H9 (cell line): ENCODE measurements around the gene AKIRIN2. TPM values are rescaled to one million over a fixed set of nuclear protein-coding genes. Genes with fewer than 3 reads are reported as not detected.

Source experiments
- DNase-seq: peaks from one replicate; pipeline ENCODE4 v3.0.0-alpha.2; 2017
- H2AFZ ChIP-seq: one replicate; pipeline ENCODE4 v1.6.1; 2013; ENCODE audit warnings: mild to moderate bottlenecking, low read length, control low read depth, moderate library complexity
- H2AK5ac ChIP-seq: 2 replicates; pipeline ENCODE4 v1.6.1; 2013; ENCODE audit warnings: low read length, control low read depth, mixed read lengths; ENCODE audit not compliant: insufficient read length
- H2BK120ac ChIP-seq: one replicate; pipeline ENCODE4 v1.6.1; 2013; ENCODE audit warnings: low read depth, mild to moderate bottlenecking, low read length, control low read depth, inconsistent platforms; ENCODE audit not compliant: poor library complexity, severe bottlenecking
- H2BK12ac ChIP-seq: 2 replicates; pipeline ENCODE4 v1.6.1; 2013; ENCODE audit warnings: low read length, control low read depth, mixed read lengths, low read depth; ENCODE audit not compliant: insufficient read length
- H2BK15ac ChIP-seq: 2 replicates; pipeline ENCODE4 v1.6.1; 2013; ENCODE audit warnings: low read depth, low read length, control low read depth
- H2BK20ac ChIP-seq: one replicate; pipeline ENCODE4 v1.6.1; 2013; ENCODE audit warnings: low read depth, mild to moderate bottlenecking, low read length, control low read depth, inconsistent platforms; ENCODE audit not compliant: poor library complexity, severe bottlenecking
- H2BK5ac ChIP-seq: 2 replicates; pipeline ENCODE4 v1.6.1; 2013; ENCODE audit warnings: low read length, control low read depth, mixed read lengths; ENCODE audit not compliant: insufficient read length
- H3K14ac ChIP-seq: 2 replicates; pipeline ENCODE4 v1.6.1; 2013; ENCODE audit warnings: low read length, control low read depth; ENCODE audit not compliant: insufficient read depth
- H3K18ac ChIP-seq: 2 replicates; pipeline ENCODE4 v1.6.1; 2013; ENCODE audit warnings: low read depth, mild to moderate bottlenecking, mixed read lengths, low read length, control low read depth; ENCODE audit not compliant: insufficient read length
- H3K23ac ChIP-seq: 2 replicates; pipeline ENCODE4 v1.6.1; 2013; ENCODE audit warnings: low read length, control low read depth, mixed read lengths, low read depth; ENCODE audit not compliant: insufficient read length
- H3K23me2 ChIP-seq: 2 replicates; pipeline ENCODE4 v1.6.1; 2013; ENCODE audit warnings: low read depth, mild to moderate bottlenecking, mixed read lengths, low read length, control low read depth; ENCODE audit not compliant: insufficient read length, poor library complexity, severe bottlenecking
- H3K27ac ChIP-seq: 2 replicates; pipeline ENCODE4 v1.5.1; 2013; ENCODE audit warnings: low read length, control low read depth, mixed read lengths, low read depth; ENCODE audit not compliant: insufficient read length
- H3K27me3 ChIP-seq: 2 replicates; pipeline ENCODE4 v1.6.1; 2013; ENCODE audit warnings: low read length, control low read depth, inconsistent platforms; ENCODE audit not compliant: insufficient read depth
- H3K4ac ChIP-seq: 2 replicates; pipeline ENCODE4 v1.6.1; 2013; ENCODE audit warnings: low read depth, mild to moderate bottlenecking, control low read depth, inconsistent platforms, low read length, moderate library complexity
- H3K4me1 ChIP-seq: 2 replicates; pipeline ENCODE4 v1.6.1; 2013; ENCODE audit warnings: low read length, control low read depth, inconsistent platforms; ENCODE audit not compliant: insufficient read depth
- H3K4me2 ChIP-seq: 2 replicates; pipeline ENCODE4 v1.6.1; 2013; ENCODE audit warnings: low read length, control low read depth, mixed read lengths; ENCODE audit not compliant: insufficient read length, insufficient read depth
- H3K56ac ChIP-seq: 2 replicates; pipeline ENCODE4 v1.6.1; 2013; ENCODE audit warnings: low read depth, mild to moderate bottlenecking, mixed read lengths, low read length, control low read depth; ENCODE audit not compliant: insufficient read length
- H3K79me1 ChIP-seq: 2 replicates; pipeline ENCODE4 v1.6.1; 2013; ENCODE audit warnings: low read depth, mild to moderate bottlenecking, moderate library complexity, low read length, control low read depth, inconsistent platforms; ENCODE audit not compliant: insufficient read depth, poor library complexity, severe bottlenecking
- H3K79me2 ChIP-seq: 2 replicates; pipeline ENCODE4 v1.6.1; 2013; ENCODE audit warnings: low read length, control low read depth, inconsistent platforms; ENCODE audit not compliant: insufficient read depth
- H3K9ac ChIP-seq: 2 replicates; pipeline ENCODE4 v1.6.1; 2013; ENCODE audit warnings: low read length, control low read depth, mixed read lengths; ENCODE audit not compliant: insufficient read length; ENCODE audit errors: extremely low read depth
- H3K9me3 ChIP-seq: one replicate; pipeline ENCODE4 v1.6.1; 2013; ENCODE audit warnings: low read depth, low read length, inconsistent platforms; ENCODE audit not compliant: control insufficient read depth
- H3T11ph ChIP-seq: one replicate; pipeline ENCODE4 v1.6.1; 2013; ENCODE audit warnings: mild to moderate bottlenecking, low read length, control low read depth, inconsistent platforms
- H4K20me1 ChIP-seq: one replicate; pipeline ENCODE4 v1.6.1; 2013; ENCODE audit not compliant: control insufficient read depth, insufficient read length, insufficient read depth
- H4K5ac ChIP-seq: 2 replicates; pipeline ENCODE4 v1.6.1; 2013; ENCODE audit warnings: low read depth, mild to moderate bottlenecking, mixed read lengths, low read length, control low read depth; ENCODE audit not compliant: insufficient read length
- H4K8ac ChIP-seq: replicated peaks from 2 replicates; pipeline ENCODE4 v1.6.1; 2013; ENCODE audit warnings: low read length, control low read depth, mixed read lengths, low read depth; ENCODE audit not compliant: insufficient read length
- H4K91ac ChIP-seq: 2 replicates; pipeline ENCODE4 v1.6.1; 2013; ENCODE audit warnings: low read depth, mild to moderate bottlenecking, moderate library complexity, mixed read lengths, low read length, control low read depth; ENCODE audit not compliant: insufficient read length
- H3K27ac Mint-ChIP-seq, 3 experiments: 2 replicates in 2 of 3; 3 replicates in 1 of 3; pipeline ENCODE4 v1.8.0; 2020 to 2021; ENCODE audit warnings: mixed read lengths in 3 of 3, mild to moderate bottlenecking in 1 of 3, moderate library complexity in 1 of 3
- H3K27me3 Mint-ChIP-seq: 2 replicates; pipeline ENCODE4 v1.8.0; 2021; ENCODE audit warnings: low read depth, mild to moderate bottlenecking, moderate library complexity, mixed read lengths
- H3K36me3 Mint-ChIP-seq, 3 experiments: 2 replicates in 2 of 3; 3 replicates in 1 of 3; pipeline ENCODE4 v1.8.0; 2020 to 2021; ENCODE audit warnings: low read depth in 3 of 3, mixed read lengths in 3 of 3; ENCODE audit not compliant: insufficient read depth in 1 of 3
- H3K4me1 Mint-ChIP-seq, 2 experiments: 2 replicates each; pipeline ENCODE4 v1.8.0; 2020; ENCODE audit warnings: mixed read lengths in 2 of 2
- H3K4me3 Mint-ChIP-seq, 2 experiments: 2 replicates in 1 of 2; 3 replicates in 1 of 2; pipeline ENCODE4 v1.8.0; 2020 to 2021; ENCODE audit warnings: mild to moderate bottlenecking in 2 of 2, mixed read lengths in 2 of 2, moderate library complexity in 1 of 2
- H3K9me3 Mint-ChIP-seq, 2 experiments: 2 replicates in 1 of 2; 3 replicates in 1 of 2; pipeline ENCODE4 v1.8.0; 2020; ENCODE audit warnings: mild to moderate bottlenecking in 2 of 2, mixed read lengths in 2 of 2, moderate library complexity in 1 of 2
- WGBS: extraction: QIAGEN DNeasy Blood & Tissue Kit; methylation state at CpG from one replicate; pipeline ENCODE4 v1.1.7; 2013; ENCODE audit warnings: missing lambda C conversion rate, low lambda C conversion rate, mixed read lengths; ENCODE audit not compliant: insufficient read length; ENCODE audit errors: extremely low coverage; 5-methylcytosine and 5-hydroxymethylcytosine counted together
- total RNA-seq: library from RNA; stranded (reverse); gene quantifications from 2 replicates; pipeline ENCODE4 v1.2.1, GENCODE V29; 2021
- TF ChIP-seq, protein P1 (sequence below): fragments of 200-600 bp; sonication (generic); conservative IDR thresholded peaks from 3 replicates; pipeline ENCODE4 v1.8.0; 2021; ENCODE audit warnings: antibody characterized with exemption, mild to moderate bottlenecking

Gene AKIRIN2
- total RNA-seq, 1 experiment from 2014 or later = 75.7 TPM

DNA sequence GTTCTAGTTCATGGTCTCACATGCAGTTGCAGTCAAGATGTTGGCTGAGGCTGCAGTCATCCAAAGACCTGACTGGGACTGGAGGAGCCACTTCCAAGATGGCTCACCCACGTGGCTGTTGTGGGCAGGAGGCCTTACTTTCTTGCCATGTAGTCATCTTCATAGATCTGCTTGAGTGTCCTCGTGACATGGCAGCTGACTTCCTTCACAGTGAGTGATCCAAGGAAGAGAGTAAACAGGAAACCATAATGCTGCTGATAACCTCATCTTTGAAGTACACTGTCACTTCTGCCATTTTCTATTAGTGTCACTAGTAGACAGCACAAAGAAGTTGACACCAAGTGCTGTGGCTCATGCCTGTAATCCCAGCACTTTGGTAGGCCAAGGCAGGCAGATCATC lies 40.1 kb upstream of the AKIRIN2 start:
- no peak overlapping the region for H3K14ac ChIP-seq
- no peaks in the 10 kb centered on the region for H3K27me3 Mint-ChIP-seq
- H2BK15ac ChIP-seq = no peak overlapping the region
- no peak overlapping the region for H3K27ac Mint-ChIP-seq
- H2BK5ac ChIP-seq = no peak overlapping the region
- H3K9ac ChIP-seq = no peak overlapping the region
- no peak overlapping the region for H2BK20ac ChIP-seq
- no peaks in the 10 kb centered on the region for H3K9me3 ChIP-seq
- no peak overlapping the region for H3K4me3 Mint-ChIP-seq
- no peaks in the 10 kb centered on the region for H3K23me2 ChIP-seq
- no peak for DNase-seq
- H3K4me2 ChIP-seq = no peak overlapping the region
- H3K4ac ChIP-seq = no peak overlapping the region
- no peak overlapping the region for H3K18ac ChIP-seq
- H3K79me2 ChIP-seq = no peaks in the 10 kb centered on the region
- no peak overlapping the region for H3K56ac ChIP-seq
- H2AFZ ChIP-seq = no peak overlapping the region
- no peaks in the 10 kb centered on the region for H3K79me1 ChIP-seq
- TF ChIP-seq, protein P1, sequence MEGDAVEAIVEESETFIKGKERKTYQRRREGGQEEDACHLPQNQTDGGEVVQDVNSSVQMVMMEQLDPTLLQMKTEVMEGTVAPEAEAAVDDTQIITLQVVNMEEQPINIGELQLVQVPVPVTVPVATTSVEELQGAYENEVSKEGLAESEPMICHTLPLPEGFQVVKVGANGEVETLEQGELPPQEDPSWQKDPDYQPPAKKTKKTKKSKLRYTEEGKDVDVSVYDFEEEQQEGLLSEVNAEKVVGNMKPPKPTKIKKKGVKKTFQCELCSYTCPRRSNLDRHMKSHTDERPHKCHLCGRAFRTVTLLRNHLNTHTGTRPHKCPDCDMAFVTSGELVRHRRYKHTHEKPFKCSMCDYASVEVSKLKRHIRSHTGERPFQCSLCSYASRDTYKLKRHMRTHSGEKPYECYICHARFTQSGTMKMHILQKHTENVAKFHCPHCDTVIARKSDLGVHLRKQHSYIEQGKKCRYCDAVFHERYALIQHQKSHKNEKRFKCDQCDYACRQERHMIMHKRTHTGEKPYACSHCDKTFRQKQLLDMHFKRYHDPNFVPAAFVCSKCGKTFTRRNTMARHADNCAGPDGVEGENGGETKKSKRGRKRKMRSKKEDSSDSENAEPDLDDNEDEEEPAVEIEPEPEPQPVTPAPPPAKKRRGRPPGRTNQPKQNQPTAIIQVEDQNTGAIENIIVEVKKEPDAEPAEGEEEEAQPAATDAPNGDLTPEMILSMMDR = no peak
- no peak overlapping the region for H2BK12ac ChIP-seq
- H3K36me3 Mint-ChIP-seq = no peaks in the 10 kb centered on the region
- H4K91ac ChIP-seq = no peak overlapping the region
- H3K23ac ChIP-seq = no peak overlapping the region
- H4K5ac ChIP-seq = no peak overlapping the region
- H3T11ph ChIP-seq = no peak overlapping the region
- WGBS = no CpG with 5 or more reads among the region's 2 CpGs
- H4K20me1 ChIP-seq = no peaks in the 10 kb centered on the region
- no peaks in the 10 kb centered on the region; a peak in 1 of 5 replicates for H3K9me3 Mint-ChIP-seq
- H2AK5ac ChIP-seq = no peak overlapping the region
- no peak overlapping the region for H3K27ac ChIP-seq
- H3K27me3 ChIP-seq = no peaks in the 10 kb centered on the region
- H3K4me1 Mint-ChIP-seq = no peaks in the 10 kb centered on the region
- no peak overlapping the region for H2BK120ac ChIP-seq
- H3K4me1 ChIP-seq = no peaks in the 10 kb centered on the region
- no peak overlapping the region for H4K8ac ChIP-seq
